Endothelial cell of umbilical vein (primary cell): ENCODE measurements around the gene GAL.

Source experiments
- CTCF ChIP-seq, 2 donors: IDR thresholded peaks; 1 replicate in 1 of 2; 2 replicates in 1 of 2; pipeline ENCODE4 v1.5.1; 2011; ENCODE audit warnings: low read length in 2 of 2, mild to moderate bottlenecking in 2 of 2, moderate library complexity in 2 of 2, control low read depth in 1 of 2, inconsistent platforms in 1 of 2, low read depth in 1 of 2; ENCODE audit not compliant: insufficient read depth in 1 of 2; ENCODE audit errors: extremely low read depth in 1 of 2
- EZH2 ChIP-seq: IDR thresholded peaks from 2 replicates; pipeline ENCODE4 v1.6.1; 2012; ENCODE audit warnings: borderline replicate concordance, low read depth, mild to moderate bottlenecking, moderate library complexity, low read length, inconsistent platforms; ENCODE audit not compliant: severe bottlenecking
- POLR2A ChIP-seq: IDR thresholded peaks from 2 replicates; pipeline ENCODE4 v1.6.1; 2012; ENCODE audit warnings: low read depth, mild to moderate bottlenecking, control low read depth, low read length

GRCh38 chr11:68709062-68709461, 24.7 kb downstream of the GAL start:
- TF ChIP-seq CTCF (IDR thresholded peaks at IDR 0.05; ENCODE audit: extremely low read depth in 1 of 2, insufficient read depth in 1 of 2, low read depth in 1 of 2, low read length in 2 of 2) (no peak), EZH2 (no peak), POLR2A (no peak)
